AG20443 (cell line): ENCODE data around the gene EPHA5.
"Not testable (repeated sequence)": the region's sequence is repeated elsewhere in the genome, so short reads cannot be mapped to it uniquely, and the experiment has no call there.

ENCODE experiments used
- DNase-seq: peaks from one replicate; pipeline ENCODE4 v3.0.0; 2012; ENCODE audit warnings: low spot score, mixed read lengths

Gene EPHA5

DNA sequence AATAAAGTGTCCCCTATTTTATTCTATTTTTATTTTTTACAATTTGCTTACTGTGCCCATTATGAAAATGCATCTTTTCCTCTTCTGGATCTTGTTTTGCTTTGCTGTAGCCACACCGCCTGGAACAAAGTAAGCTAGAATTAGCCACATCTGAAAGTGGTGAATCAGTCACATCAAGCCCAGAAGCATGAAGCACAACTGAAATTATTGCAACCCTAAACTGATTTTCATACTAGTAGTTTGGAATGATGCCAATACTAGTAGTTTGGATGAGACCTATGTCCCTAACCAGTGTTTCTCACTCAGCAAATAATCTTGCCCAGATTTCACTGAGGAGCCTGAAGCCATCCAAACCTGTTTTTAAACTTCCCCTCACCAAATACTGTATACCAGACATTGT, 303.0 kb downstream of the EPHA5 start:
- DNase-seq: no peak

DNA sequence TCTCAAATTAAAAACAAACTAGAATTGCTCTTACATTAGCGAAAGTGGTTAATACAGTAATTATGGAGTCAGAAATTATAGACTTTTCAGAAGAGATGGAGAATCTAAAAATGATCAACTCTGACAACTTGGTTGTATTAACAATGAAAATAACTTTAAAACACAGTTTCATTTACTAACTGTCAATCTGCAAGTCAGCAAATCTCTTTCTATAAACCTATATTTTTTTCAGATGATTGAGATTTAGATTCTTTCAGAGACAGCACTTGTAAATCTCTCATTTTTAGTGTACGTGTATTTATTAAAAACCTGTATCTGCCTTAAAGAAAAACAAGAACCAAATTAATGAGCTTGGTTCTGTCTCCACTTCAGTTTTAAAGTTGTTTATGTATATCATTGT, 311.4 kb downstream of the EPHA5 start:
- no peak for DNase-seq

DNA sequence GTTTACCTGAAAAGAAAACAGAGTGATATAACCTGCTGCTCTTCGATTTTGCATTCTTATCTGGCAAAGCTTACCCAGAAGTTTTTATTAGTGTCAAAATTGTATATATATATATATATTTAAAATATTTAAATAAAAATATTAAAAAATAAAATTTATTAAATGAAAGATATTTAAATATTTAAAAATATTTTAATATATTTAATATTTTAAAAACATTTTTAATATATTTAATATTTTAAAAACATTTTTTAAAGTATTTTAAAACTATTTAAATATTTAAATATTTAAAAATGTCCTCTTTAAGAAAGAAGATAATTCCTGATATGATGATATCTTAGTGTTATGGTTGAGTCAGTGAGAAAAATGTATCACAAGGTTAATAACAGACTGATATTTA, 317.2 kb downstream of the EPHA5 start:
- DNase-seq: no peak

DNA sequence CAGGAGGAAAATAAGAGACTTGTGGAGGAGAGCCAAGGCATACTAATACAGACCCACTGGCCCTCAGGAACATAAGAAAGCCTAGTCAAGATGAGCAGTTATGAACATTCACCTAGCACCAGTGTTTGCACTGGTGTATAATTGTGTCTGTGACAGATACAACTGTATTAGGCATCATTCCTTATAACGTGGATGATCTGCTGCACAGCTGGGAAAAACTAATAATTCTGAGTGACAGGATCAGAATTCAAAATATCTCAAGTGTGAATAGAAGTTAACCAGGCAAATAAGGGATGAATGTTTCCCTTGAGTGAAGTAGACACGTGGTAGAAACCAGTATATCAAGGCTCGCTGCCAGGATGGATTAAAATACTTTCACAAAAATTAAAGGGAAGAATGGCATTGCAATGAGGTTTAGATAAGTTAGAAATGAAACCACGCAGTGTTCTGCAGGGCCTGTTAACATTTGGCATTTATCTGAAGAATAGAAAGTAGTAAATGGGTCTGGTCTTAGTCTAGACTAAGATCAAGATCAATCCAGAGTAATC, 325.9 kb downstream of the EPHA5 start:
- no peak for DNase-seq

DNA sequence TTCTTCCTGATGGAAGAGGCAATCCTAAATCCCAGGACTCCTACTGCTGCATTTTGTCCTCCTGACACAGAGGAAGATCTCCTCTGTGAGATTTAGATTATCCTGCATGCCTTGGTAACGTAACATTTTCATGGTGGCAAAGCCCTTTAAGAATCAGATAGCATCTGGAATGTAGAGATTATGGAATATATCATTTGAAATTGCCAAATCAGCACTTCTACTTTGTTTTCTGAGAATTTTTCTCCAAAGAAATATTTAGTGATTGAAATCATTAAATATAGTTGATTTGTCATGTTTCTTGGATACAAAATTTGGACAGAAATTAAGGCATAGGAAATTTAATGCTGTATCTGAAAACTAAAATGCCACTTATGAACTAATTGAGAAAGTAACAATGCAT, 326.9 kb downstream of the EPHA5 start:
- DNase-seq: no peak

DNA sequence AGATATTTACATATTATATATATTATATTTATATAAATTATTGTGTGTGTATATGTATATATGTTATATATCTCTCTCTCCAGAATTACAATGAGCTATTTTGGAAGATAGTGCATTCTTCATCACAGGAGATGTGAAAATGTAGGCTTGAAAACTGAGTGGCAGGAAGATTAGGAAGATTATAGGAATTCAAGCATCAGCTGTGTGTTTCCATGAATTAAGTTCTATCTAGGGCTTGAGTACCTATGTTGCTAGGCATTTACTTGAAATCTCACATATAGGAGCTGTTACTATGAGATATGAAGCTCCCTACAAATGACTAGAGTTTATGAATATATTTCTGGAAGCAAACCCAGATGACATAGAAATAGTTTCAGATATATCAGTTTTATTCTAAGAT, 328.7 kb downstream of the EPHA5 start:
- no peak for DNase-seq

DNA sequence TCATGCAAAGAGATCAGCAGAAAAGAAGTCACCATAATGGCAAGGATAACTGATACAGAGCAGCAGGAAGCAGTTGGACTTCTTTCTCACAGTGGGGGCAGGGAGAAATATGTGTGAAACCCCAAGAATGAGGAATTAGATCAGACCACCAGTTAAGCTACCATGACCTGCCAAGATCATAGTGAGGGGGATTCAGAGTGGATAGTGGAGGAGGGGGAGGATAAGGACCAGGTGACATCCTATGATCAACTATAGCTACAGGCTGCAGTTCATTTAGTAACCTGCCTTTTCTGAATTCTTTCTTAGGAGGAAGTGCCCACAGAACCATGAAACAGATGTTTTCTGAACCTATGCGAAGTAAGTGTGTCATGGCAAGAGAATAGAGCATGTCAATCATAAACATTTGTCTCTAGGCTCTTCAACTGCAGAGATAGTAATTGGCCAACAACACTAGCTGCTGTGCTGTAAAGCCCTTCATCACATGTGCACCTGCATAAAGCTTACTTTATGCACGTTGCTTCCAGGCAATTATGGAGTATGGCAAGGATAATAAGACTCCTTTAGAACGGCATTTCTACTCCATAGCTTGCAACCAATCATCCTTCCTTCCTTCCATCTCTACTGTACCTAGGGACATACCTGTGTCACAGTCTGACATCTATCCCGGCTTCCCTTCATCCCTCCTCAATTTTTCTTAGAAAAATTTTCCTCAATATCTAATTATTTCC, 329.7 kb downstream of the EPHA5 start:
- DNase-seq: no peak

DNA sequence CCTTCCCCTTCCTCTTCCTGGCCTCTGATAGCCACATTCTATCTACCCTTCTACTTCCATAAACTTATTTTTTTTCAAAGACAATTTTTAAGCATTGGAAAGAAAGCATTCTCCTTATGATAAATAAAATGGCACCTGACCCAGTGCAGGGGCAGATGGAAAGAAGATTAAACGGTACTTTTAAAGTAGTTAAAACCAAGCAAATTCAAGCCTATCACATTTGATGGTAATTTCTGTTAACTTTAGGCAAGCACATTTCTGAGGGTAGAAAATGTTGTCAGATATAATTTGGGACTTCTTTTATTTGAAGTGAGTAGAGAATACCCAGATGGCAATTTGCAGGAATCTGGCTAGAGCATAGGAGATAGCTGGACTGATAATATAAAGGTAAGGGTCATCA, 332.9 kb downstream of the EPHA5 start:
- DNase-seq: no peak

DNA sequence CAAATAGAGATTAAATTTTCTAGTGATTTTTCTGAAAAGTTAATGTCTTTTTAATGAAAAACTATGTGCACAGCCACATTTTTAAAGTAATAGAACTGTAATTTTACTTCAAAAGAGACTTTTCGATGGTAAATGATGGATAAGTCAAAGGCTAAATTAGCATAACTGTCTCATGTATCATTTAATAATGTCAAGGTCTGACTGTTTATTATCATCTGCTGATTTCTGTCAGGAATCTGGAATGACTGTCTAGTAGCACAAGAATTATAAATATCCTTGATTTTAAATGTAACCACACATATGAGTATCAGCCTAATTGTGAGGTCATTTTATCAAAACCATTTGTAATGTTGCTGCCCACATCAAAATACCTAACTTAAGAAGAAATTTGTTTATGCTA, 333.8 kb downstream of the EPHA5 start:
- no peak for DNase-seq

DNA sequence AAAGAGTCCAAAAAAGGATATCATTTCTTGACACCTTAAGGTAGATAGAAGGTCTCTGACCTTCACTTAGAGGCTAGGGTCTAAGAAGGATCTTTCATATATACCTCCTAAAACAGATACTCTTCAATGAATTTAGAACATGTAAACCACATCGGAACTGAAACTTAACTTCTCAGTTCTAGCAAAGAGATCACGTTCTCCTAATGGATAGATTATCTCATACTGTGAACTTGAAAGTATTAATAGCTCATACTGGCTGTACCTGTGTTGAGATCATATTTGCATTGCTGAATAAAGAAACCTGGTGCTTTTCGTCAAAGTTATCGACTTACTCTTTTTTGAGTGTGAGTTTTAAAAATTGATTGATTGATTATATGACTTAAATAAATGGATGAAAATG, 353.8 kb downstream of the EPHA5 start:
- DNase-seq: no peak

DNA sequence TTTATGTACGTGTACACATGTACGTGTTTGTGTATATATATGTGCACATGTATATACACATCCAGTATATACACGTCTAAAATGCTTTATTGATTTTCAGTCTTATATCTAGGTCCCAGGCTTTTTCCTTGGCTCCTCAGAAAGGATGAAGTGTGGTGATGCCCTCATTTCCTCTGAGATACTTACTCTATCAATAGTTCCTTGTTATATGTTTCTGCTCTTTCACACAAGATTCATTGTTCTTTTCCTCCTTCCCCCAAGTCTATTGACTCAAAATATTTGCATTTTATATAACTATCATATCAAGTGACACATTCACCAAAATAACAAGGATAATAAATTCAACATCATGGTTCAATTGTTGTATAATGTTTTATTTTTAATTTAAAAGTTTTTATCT, 359.2 kb downstream of the EPHA5 start:
- no peak for DNase-seq

DNA sequence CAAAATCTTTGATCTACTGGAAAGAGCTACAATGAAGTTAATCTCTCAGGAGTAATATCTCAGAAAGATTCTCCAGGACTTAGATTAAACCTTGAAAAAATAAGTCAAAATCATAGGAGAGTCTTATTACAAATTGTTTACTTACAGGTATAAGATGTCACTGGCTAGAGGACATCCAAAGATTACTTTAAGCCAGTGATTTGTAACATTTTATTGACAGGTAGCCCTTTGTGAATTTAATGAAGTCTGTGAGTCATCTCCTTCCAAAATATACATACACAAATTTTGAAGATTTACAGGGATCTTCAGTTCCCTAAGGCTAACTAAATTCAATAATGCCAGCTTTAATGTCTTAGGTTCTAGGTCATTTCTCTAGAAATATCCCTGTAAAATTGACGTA, 359.7 kb downstream of the EPHA5 start:
- DNase-seq: no peak

DNA sequence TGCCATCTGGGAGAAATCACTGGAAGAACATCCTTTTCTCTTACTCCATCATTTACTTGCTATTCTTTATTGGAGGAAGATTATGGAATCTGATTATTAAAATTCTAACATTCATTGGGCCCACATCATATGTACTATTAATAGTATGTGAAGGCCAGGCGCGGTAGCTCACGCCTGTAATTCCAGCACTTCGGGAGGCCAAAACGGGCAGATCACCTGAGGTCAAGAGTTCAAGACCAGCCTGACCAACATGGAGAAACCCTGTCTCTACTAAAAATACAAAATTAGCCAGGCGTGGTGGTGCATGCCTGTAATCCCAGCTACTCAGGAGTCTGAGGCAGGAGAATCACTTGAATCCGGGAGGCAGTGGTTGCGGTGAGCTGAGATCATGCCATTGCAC, 361.7 kb downstream of the EPHA5 start:
- DNase-seq: not testable (repeated sequence)

DNA sequence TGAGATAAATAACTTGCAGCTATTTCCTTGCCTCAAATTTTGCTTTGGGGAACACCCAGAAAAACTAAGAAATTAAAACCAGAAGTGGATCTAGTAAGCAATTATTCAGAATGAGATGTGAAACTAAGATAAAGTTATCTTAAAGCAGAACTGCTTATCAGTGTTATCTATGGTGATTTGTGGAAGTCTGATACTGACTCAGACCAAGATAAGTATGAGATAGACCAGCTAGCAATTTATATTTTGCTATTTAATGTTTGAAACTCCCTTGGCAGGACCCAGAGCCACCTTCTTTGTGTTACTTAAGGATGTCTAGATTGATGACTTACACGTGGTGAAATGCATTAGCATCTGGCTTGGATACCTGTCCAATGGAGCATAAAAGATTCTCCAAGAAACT, 368.1 kb downstream of the EPHA5 start:
- no peak for DNase-seq

DNA sequence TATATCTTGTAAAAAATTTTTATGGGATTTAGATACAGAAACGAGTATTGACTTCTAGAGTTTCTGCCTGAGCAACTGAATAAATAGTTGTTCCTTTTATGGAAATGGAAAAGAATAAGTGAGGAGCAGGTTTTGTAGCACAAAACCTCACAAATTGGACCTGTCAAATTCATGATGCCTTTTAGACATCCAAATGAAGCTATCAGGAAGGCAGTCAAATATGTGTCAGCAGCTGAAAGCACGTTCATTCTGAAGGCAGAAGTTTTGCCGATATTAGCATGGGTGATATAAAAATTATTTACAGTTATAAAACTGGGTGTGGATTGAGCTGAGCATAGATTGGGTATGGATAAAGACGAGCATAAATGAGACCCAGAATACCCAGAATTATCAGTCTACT, 374.0 kb downstream of the EPHA5 start:
- no peak for DNase-seq

DNA sequence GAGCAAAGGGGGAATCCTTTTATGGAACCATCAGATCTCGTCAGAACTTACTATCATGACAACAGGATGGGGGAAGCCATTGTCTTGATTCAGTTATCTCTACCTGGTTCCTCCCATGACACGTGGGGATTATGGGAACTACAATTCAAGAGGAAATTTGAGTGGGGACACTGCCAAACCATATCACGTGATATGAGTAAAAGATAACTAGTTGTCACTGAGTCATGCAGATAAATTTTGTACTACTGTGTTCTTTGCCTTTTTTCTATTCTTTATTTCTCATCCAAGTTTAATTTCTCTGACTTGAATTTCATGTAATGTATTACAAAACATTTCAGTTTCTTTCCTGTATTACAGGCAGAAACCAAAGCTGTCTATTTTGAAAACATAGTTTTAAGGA, 383.2 kb downstream of the EPHA5 start:
- no peak for DNase-seq
